Mucosa of descending colon (tissue), 3 donors: Measurements from ENCODE around the gene KLHDC7B. TPM values are rescaled to one million over a fixed set of nuclear protein-coding genes. Genes with fewer than 3 reads are reported as not detected.
A peak's percentile ranks its signal among the peaks of the same experiment; 100 is the strongest.

ENCODE experiments used
- ATAC-seq: fragments of 200-7000 bp; cut with Tn5 transposase; one replicate; pipeline ENCODE4 v1.9.1; 2020; ENCODE audit warnings: mild to moderate bottlenecking, moderate library complexity
- DNase-seq, 3 donors: peaks; one replicate each; pipeline ENCODE4 v3.0.0-alpha.2; 2020
- H3K36me3 ChIP-seq: fragments of 200-600 bp; one replicate; pipeline ENCODE4 v1.8.0; 2021; ENCODE audit warnings: low read depth, mild to moderate bottlenecking
- H3K4me1 ChIP-seq: fragments of 200-600 bp; one replicate; pipeline ENCODE4 v1.8.0; 2021; ENCODE audit warnings: low read depth, mild to moderate bottlenecking
- H3K4me3 ChIP-seq: fragments of 200-600 bp; one replicate; pipeline ENCODE4 v1.8.0; 2021; ENCODE audit warnings: mild to moderate bottlenecking
- H3K9me3 ChIP-seq: fragments of 200-600 bp; one replicate; pipeline ENCODE4 v1.8.0; 2021; ENCODE audit warnings: mild to moderate bottlenecking
- CTCF ChIP-seq: fragments of 200-600 bp; IDR thresholded peaks from one replicate; pipeline ENCODE4 v1.8.0; 2022; ENCODE audit warnings: antibody characterized with exemption, mild to moderate bottlenecking
- intact Hi-C, 2 donors: fragments of 100-400 bp; cut with DNase I in 1 of 2; cut with micrococcal nuclease in 1 of 2; formaldehyde crosslinking; loops; one replicate each; pipeline versions ENCODE4 v1.11.0 to v1.11.1; 2022; cut with DNase I, micrococcal nuclease
- total RNA-seq, 3 donors: library from RNA; stranded (reverse); fragmentation: NEBNext Ultra II Directional in 2 of 3; extraction: Animal tissue kit (Norgen Biotek cat#: 25700) in 2 of 3; gene quantifications; one replicate each; pipeline versions ENCODE4 v1.2.1 to v1.2.4, GENCODE V29; 2021 to 2023
- donor health status: DM: no; HTN: no; CAD: no; lungs with moderate emphysema.
- donor health status: DM: no; HTN: no; CAD: no.
- donor health status: DM: no; HTN: yes; CAD: no.

The KLHDC7B gene
- total RNA-seq, 3 donors from 2014 or later = 0.55 to 1.7 TPM; not detected in 1

GRCh38 chr22:50584106-50585096, 38.7 kb downstream of the KLHDC7B start:
- TF ChIP-seq CTCF = no peak
- DNase-seq = no peak
- H3K9me3 ChIP-seq = no peaks in the 10 kb centered on the region
- ATAC-seq = no peak
- intact Hi-C loops = no loop called here
- H3K4me1 ChIP-seq = peaks cover 10% of the 10 kb centered on the region
- H3K4me3 ChIP-seq = no peak overlapping the region
- H3K36me3 ChIP-seq = no peaks in the 10 kb centered on the region

GRCh38 chr22:50585238-50585637, 39.5 kb downstream of the KLHDC7B start:
- TF ChIP-seq CTCF = no peak
- no peaks in the 10 kb centered on the region for H3K9me3 ChIP-seq
- intact Hi-C loops = no loop called here
- H3K4me3 ChIP-seq = no peak overlapping the region
- ATAC-seq = no peak
- DNase-seq = no peak
- peaks cover 10% of the 10 kb centered on the region for H3K4me1 ChIP-seq
- H3K36me3 ChIP-seq = no peaks in the 10 kb centered on the region

- Histone ChIP-seq H3K4me3 (no peak overlapping the region), H3K9me3 (no peaks in the 10 kb centered on the region), H3K36me3 (no peaks in the 10 kb centered on the region), H3K4me1 (peaks cover 10% of the 10 kb centered on the region)
- DNase-seq = peak in 1 of 3 donors; percentile 4
- intact Hi-C loops = no loop called here
- no peak for ATAC-seq
- no peak for TF ChIP-seq CTCF
Measured at GRCh38 chr22:50585781-50586180, 40.1 kb downstream of the KLHDC7B start.

GRCh38 chr22:50586416-50586815, 40.7 kb downstream of the KLHDC7B start:
- ATAC-seq (no peak), DNase-seq (peak in 1 of 3 donors; percentile 8)
- no peaks in the 10 kb centered on the region for H3K36me3 ChIP-seq
- TF ChIP-seq CTCF = no peak
- peaks cover 10% of the 10 kb centered on the region for H3K4me1 ChIP-seq
- intact Hi-C loops = no loop called here
- H3K4me3 ChIP-seq = no peak overlapping the region
- H3K9me3 ChIP-seq = no peaks in the 10 kb centered on the region

GRCh38 chr22:50587407-50587806, 41.7 kb downstream of the KLHDC7B start:
- intact Hi-C loops = no loop called here
- no peaks in the 10 kb centered on the region for H3K36me3 ChIP-seq
- H3K9me3 ChIP-seq = no peaks in the 10 kb centered on the region
- no peak overlapping the region for H3K4me3 ChIP-seq
- ATAC-seq = no peak
- DNase-seq = no peak
- TF ChIP-seq CTCF = no peak
- peaks cover 10% of the 10 kb centered on the region for H3K4me1 ChIP-seq
